IMR-90 (cell line): ENCODE results near the gene GAL3ST2. TPM values are rescaled to one million over a fixed set of nuclear protein-coding genes. Genes with fewer than 3 reads are reported as not detected.

ENCODE experiments used
- ATAC-seq: fragments of 200-7000 bp; cut with Tn5 transposase; 2 replicates; pipeline ENCODE4 v1.9.1; 2020; ENCODE audit warnings: low read depth, mild to moderate bottlenecking, moderate library complexity
- BruUV-seq: library from RNA; stranded (reverse); fragments of 400-500 nt; replicated peaks from 2 replicates; lab custom pipeline; 2021; lab: Mats Ljungman, UMichigan
- CTCF ChIA-PET: fragments of 300-600 bp; formaldehyde crosslinking; extraction: SDS; loops from one replicate; lab custom pipeline; 2021; ENCODE audit warnings: antibody characterized with exemption; lab: Yijun Ruan, JAX
- POLR2A ChIA-PET: fragments of 300-600 bp; sonication (Branson Sonifier 250); formaldehyde crosslinking; loops from one replicate; lab custom pipeline; 2022; ENCODE audit warnings: antibody characterized with exemption; ENCODE audit not compliant: unreplicated experiment; lab: Charles Lee
- DNase-seq: peaks from one replicate; pipeline ENCODE4 v3.0.0; 2013
- H2AFZ ChIP-seq: replicated peaks from 2 replicates; pipeline ENCODE3; 2013; ENCODE audit warnings: low read length, mild to moderate bottlenecking; ENCODE audit not compliant: poor library complexity
- H2AK5ac ChIP-seq: 2 replicates; pipeline ENCODE4 v1.6.1; 2013; ENCODE audit warnings: low read depth, low read length, inconsistent platforms
- H2AK9ac ChIP-seq: replicated peaks from 2 replicates; pipeline ENCODE3; 2013; ENCODE audit warnings: mild to moderate bottlenecking, low read depth, low read length, moderate library complexity; ENCODE audit not compliant: poor library complexity
- H2BK120ac ChIP-seq: 2 replicates; pipeline ENCODE4 v1.6.1; 2013; ENCODE audit warnings: low read depth, low read length, inconsistent platforms
- H2BK15ac ChIP-seq: 3 replicates; pipeline ENCODE4 v1.6.1; 2013; ENCODE audit warnings: low read depth, low read length, inconsistent platforms
- H2BK20ac ChIP-seq: 2 replicates; pipeline ENCODE4 v1.6.1; 2013; ENCODE audit warnings: low read depth, mild to moderate bottlenecking, inconsistent platforms, low read length, moderate library complexity
- H2BK5ac ChIP-seq: 2 replicates; pipeline ENCODE4 v1.6.1; 2013; ENCODE audit warnings: mild to moderate bottlenecking, low read depth, low read length, inconsistent platforms; ENCODE audit not compliant: poor library complexity, severe bottlenecking
- H3K14ac ChIP-seq: replicated peaks from 2 replicates; pipeline ENCODE4 v1.6.1; 2013; ENCODE audit warnings: low read depth, low read length, inconsistent platforms
- H3K18ac ChIP-seq: 2 replicates; pipeline ENCODE4 v1.6.1; 2013; ENCODE audit warnings: low read depth, low read length, control low read depth
- H3K23ac ChIP-seq: 2 replicates; pipeline ENCODE4 v1.6.1; 2013; ENCODE audit warnings: low read depth, low read length, inconsistent platforms
- H3K27ac ChIP-seq: 2 replicates; pipeline ENCODE4 v1.5.1; 2013; ENCODE audit warnings: mild to moderate bottlenecking, control low read depth, low read length; ENCODE audit not compliant: insufficient read depth
- H3K27me3 ChIP-seq: 2 replicates; pipeline ENCODE4 v1.6.1; 2013; ENCODE audit warnings: low read length; ENCODE audit not compliant: control insufficient read depth, insufficient read depth
- H3K36me3 ChIP-seq: 2 replicates; pipeline ENCODE4 v1.6.1; 2013; ENCODE audit warnings: low read length, mixed read lengths; ENCODE audit not compliant: control insufficient read depth, insufficient read depth
- H3K4ac ChIP-seq: 2 replicates; pipeline ENCODE4 v1.6.1; 2013; ENCODE audit warnings: low read depth, low read length, inconsistent platforms
- H3K4me1 ChIP-seq: 2 replicates; pipeline ENCODE4 v1.6.1; 2013; ENCODE audit warnings: low read length, mixed read lengths; ENCODE audit not compliant: control insufficient read depth, insufficient read depth
- H3K4me2 ChIP-seq: 2 replicates; pipeline ENCODE4 v1.6.1; 2013; ENCODE audit warnings: low read depth, mild to moderate bottlenecking, control low read depth, low read length, moderate library complexity
- H3K4me3 ChIP-seq: 2 replicates; pipeline ENCODE4 v1.5.1; 2013; ENCODE audit warnings: low read depth, mild to moderate bottlenecking, control low read depth, low read length, moderate library complexity; ENCODE audit not compliant: insufficient read depth
- H3K56ac ChIP-seq: 2 replicates; pipeline ENCODE4 v1.6.1; 2013; ENCODE audit warnings: low read length, inconsistent platforms; ENCODE audit not compliant: insufficient read depth; ENCODE audit errors: extremely low read depth
- H3K79me1 ChIP-seq, 2 experiments: 2 replicates each; pipeline ENCODE4 v1.6.1; 2013; ENCODE audit warnings: low read length in 2 of 2, inconsistent platforms in 1 of 2, low read depth in 1 of 2
- H3K9ac ChIP-seq: 2 replicates; pipeline ENCODE4 v1.6.1; 2013; ENCODE audit warnings: low read depth, low read length, control low read depth
- H3K9me1 ChIP-seq: 2 replicates; pipeline ENCODE4 v1.6.1; 2013; ENCODE audit warnings: low read length, inconsistent platforms; ENCODE audit not compliant: insufficient read depth
- H3K9me3 ChIP-seq: 2 replicates; pipeline ENCODE4 v1.6.1; 2013; ENCODE audit warnings: low read length; ENCODE audit not compliant: control insufficient read depth, insufficient read depth
- H4K20me1 ChIP-seq: 2 replicates; pipeline ENCODE4 v1.6.1; 2013; ENCODE audit warnings: low read length, inconsistent platforms; ENCODE audit not compliant: insufficient read depth
- H4K5ac ChIP-seq: 2 replicates; pipeline ENCODE4 v1.6.1; 2013; ENCODE audit warnings: mild to moderate bottlenecking, low read depth, low read length, control low read depth
- H4K8ac ChIP-seq, 2 experiments: 2 replicates each; pipeline ENCODE4 v1.6.1; 2013; ENCODE audit warnings: low read depth in 2 of 2, low read length in 2 of 2, control low read depth in 1 of 2, inconsistent platforms in 1 of 2
- H4K91ac ChIP-seq: 2 replicates; pipeline ENCODE4 v1.6.1; 2013; ENCODE audit warnings: low read depth, low read length, inconsistent platforms; ENCODE audit not compliant: insufficient read depth
- MAFK ChIP-seq: IDR thresholded peaks from 2 replicates; pipeline ENCODE4 v1.6.1; 2012; ENCODE audit warnings: low read depth, low read length, improper control_type of control experiment
- MXI1 ChIP-seq: IDR thresholded peaks from 2 replicates; pipeline ENCODE4 v1.6.1; 2012; ENCODE audit warnings: low read depth, mild to moderate bottlenecking, low read length, moderate library complexity, borderline replicate concordance
- WGBS, 2 experiments: methylation state at CpG; one replicate each; pipeline versions ENCODE4 v1.1.5 to v1.1.7; 2013; ENCODE audit warnings: missing lambda C conversion rate in 2 of 2; ENCODE audit not compliant: insufficient read length in 1 of 2; ENCODE audit errors: extremely low coverage in 2 of 2; 5-methylcytosine and 5-hydroxymethylcytosine counted together
- dilution Hi-C: fragments of 300-500 bp; cut with HindIII; formaldehyde crosslinking; loops from one replicate; pipeline ENCODE4 v1.14.3; 2018; ENCODE audit warnings: low sequenced_read_pairs; ENCODE audit not compliant: unreplicated experiment
- in situ Hi-C: fragments of 300-500 bp; cut with MboI; formaldehyde crosslinking; loops from 3 replicates; pipeline ENCODE4 v1.14.3; 2019; ENCODE audit warnings: low sequenced_read_pairs, inconsistent platforms, mixed read lengths
- intact Hi-C: fragments of 100-400 bp; cut with micrococcal nuclease; formaldehyde crosslinking; loops from 2 replicates; pipeline ENCODE4 v1.10.0; 2022
- polyA plus RNA-seq, 3 experiments: library from polyadenylated mRNA; depleted of rRNA; stranded (reverse); fragments of >200 nt; gene quantifications; 2 replicates each; pipeline ENCODE4 v1.2.3, GENCODE V29; 2012; ENCODE audit warnings: low replicate concordance in 1 of 3
- total RNA-seq: library from RNA; depleted of rRNA; stranded (reverse); fragments of >200 nt; gene quantifications from 2 replicates; pipeline ENCODE4 v1.2.3, GENCODE V29; 2012

The GAL3ST2 gene
- total and polyA plus RNA-seq, 2 of the 4 experiments (the other 2 are of a cell fraction): 0.07 TPM; not detected in 1

- 67% methylated on average over 2 of the region's 9 CpGs; no CpG with 5 or more reads in 1 of the 2 experiments for WGBS, 2 experiments
- Histone ChIP-seq H3K56ac (no peak overlapping the region), H2AFZ (no peak overlapping the region), H3K9ac (no peak overlapping the region), H4K91ac (no peak overlapping the region), H3K9me1 (no peaks in the 10 kb centered on the region), H2AK5ac (no peak overlapping the region), H3K23ac (no peak overlapping the region), H4K20me1 (no peaks in the 10 kb centered on the region; the same call in 1 of the 2 replicates), H3K14ac (no peak overlapping the region), H4K8ac (no peak overlapping the region), H3K4me3 (no peak overlapping the region), H3K4me1 (peaks cover 12% of the 10 kb centered on the region), H3K9me3 (no peaks in the 10 kb centered on the region), H3K27me3 (no peaks in the 10 kb centered on the region; the same call in 1 of the 2 replicates), H3K18ac (peak overlapping the region; percentile 30; the same call in 1 of the 2 replicates), H2AK9ac (no peak overlapping the region), H2BK20ac (no peak overlapping the region), H3K36me3 (peaks cover 3% of the 10 kb centered on the region; the same call in 1 of the 2 replicates), H2BK15ac (no peak overlapping the region), H2BK120ac (no peak overlapping the region), H3K79me1 (no peaks in the 10 kb centered on the region), H3K4me2 (no peak overlapping the region), H3K27ac (no peak overlapping the region), H4K5ac (no peak overlapping the region; the same call in 1 of the 2 replicates), H3K4ac (no peak overlapping the region), H2BK5ac (no peak overlapping the region)
- peak; percentile 43 for TF ChIP-seq MAFK
- TF ChIP-seq MXI1: no peak
- in situ Hi-C loops: no loop called here
- dilution Hi-C loops: no loop called here
- ChIA-PET POLR2A (no interaction called here), CTCF (no interaction called here)
- BruUV-seq: no TSS peak
- no peak for DNase-seq
- ATAC-seq: no peak
- intact Hi-C loops: no loop called here
Measured at GRCh38 chr2:241772063-241772499, 4.5 kb upstream of the GAL3ST2 start.
